Sigmoid colon (tissue), 7 donors: ENCODE measurements around the gene CPNE4. TPM values are rescaled to one million over a fixed set of nuclear protein-coding genes. Genes with fewer than 3 reads are reported as not detected.

Experiments used
- DNase-seq: peaks from one replicate; pipeline ENCODE4 v3.0.0-alpha.2; 2019
- H3K27ac ChIP-seq, 4 donors: fragments of 200-600 bp; sonication (generic); one replicate each; pipeline ENCODE4 v1.5.1; 2016 to 2019; ENCODE audit warnings: mild to moderate bottlenecking in 1 of 4
- H3K27me3 ChIP-seq, 3 donors: fragments of 200-600 bp; sonication (generic); one replicate each; pipeline ENCODE4 v1.5.1; 2019; ENCODE audit warnings: mild to moderate bottlenecking in 1 of 3
- H3K36me3 ChIP-seq, 4 donors: fragments of 200-600 bp; sonication (generic); one replicate each; pipeline ENCODE4 v1.5.1; 2016 to 2019
- H3K4me1 ChIP-seq, 4 donors: fragments of 200-600 bp; sonication (generic); one replicate each; pipeline ENCODE4 v1.5.1; 2017 to 2019
- H3K4me3 ChIP-seq, 4 donors: fragments of 200-600 bp; sonication (generic); one replicate each; pipeline ENCODE4 v1.5.1; 2017 to 2019; ENCODE audit warnings: mild to moderate bottlenecking in 2 of 4, moderate library complexity in 1 of 4
- H3K9me3 ChIP-seq, 4 donors: fragments of 200-600 bp in 3 of 4; sonication (generic) in 3 of 4; one replicate each; pipeline versions ENCODE4 v1.5.1 to v1.6.1; 2013 to 2019
- EP300 ChIP-seq, 4 donors: sonication (generic); formaldehyde crosslinking; IDR thresholded peaks; one replicate each; pipeline ENCODE4 v1.6.1; 2017; ENCODE audit warnings: antibody characterized with exemption in 4 of 4
- POLR2A ChIP-seq, 2 donors: fragments of 450-650 bp; IDR thresholded peaks; one replicate each; pipeline ENCODE4 v1.6.1; 2016; ENCODE audit warnings: antibody characterized with exemption in 2 of 2, mild to moderate bottlenecking in 2 of 2, moderate library complexity in 2 of 2
- POLR2AphosphoS5 ChIP-seq, 4 donors: sonication (generic); formaldehyde crosslinking; IDR thresholded peaks; one replicate each; pipeline ENCODE4 v1.6.1; 2017; ENCODE audit warnings: antibody characterized with exemption in 4 of 4
- WGBS, 2 donors: extraction: QIAGEN DNeasy Blood & Tissue Kit; methylation state at CpG; one replicate each; pipeline ENCODE4 v1.1.7; 2013; 5-methylcytosine and 5-hydroxymethylcytosine counted together
- intact Hi-C: fragments of 100-400 bp; cut with DNase I; formaldehyde crosslinking; loops from one replicate; pipeline ENCODE4 v1.15.1; 2023
- polyA plus RNA-seq, 3 donors: library from polyadenylated mRNA; stranded (reverse); fragments of 200-250 nt; gene quantifications; one replicate each; pipeline ENCODE4 v1.2.3, GENCODE V29; 2013
- total RNA-seq, 4 donors: library from RNA; depleted of rRNA; stranded (reverse); fragments of >200 nt; gene quantifications; one replicate each; pipeline ENCODE4 v1.1.0, GENCODE V29; 2016
- TF ChIP-seq, protein P1 (sequence below), 4 experiments: fragments of 450-650 bp in 3 of 4; fragments of 200-600 bp in 1 of 4; IDR thresholded peaks; one replicate each; pipeline ENCODE4 v1.5.1; 2016 to 2019; ENCODE audit warnings: antibody characterized with exemption in 4 of 4, mild to moderate bottlenecking in 3 of 4, moderate library complexity in 2 of 4
- donor health status: healthy with polysubstance abuse.
- donor health status: Bipolar disorder and iron deficiency.
- donor health status: healthy.

Gene CPNE4
- total and polyA plus RNA-seq, 7 donors = 0.23 to 1.1 (median 0.54) TPM; not detected in 2

DNA sequence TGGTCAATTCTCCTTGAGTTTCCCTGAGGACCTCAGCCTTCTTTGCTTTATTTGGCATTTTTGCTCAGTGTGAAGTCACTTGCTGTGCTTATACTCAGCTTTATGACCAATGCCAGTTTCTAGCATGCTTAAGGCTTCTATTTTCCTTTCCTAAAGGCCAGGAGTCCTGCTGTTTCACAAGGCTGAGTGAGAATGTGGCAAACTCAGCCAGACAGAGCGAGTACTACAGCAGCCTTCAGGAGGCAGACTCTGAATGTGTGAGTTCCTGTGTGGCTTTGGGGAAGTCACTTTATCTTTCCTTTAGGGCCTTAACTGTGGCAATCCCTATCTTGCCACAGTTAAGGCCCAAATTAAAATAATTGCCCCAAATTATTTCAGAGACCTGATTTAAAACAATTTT, 318.8 kb downstream of the CPNE4 start:
- no peak for DNase-seq
- H3K4me1 ChIP-seq = no peaks in the 10 kb centered on the region
- no peaks in the 10 kb centered on the region for H3K27me3 ChIP-seq
- no peaks in the 10 kb centered on the region for H3K9me3 ChIP-seq
- WGBS, 2 donors = 54 to 59% methylated on average over 1 of the region's 1 CpG
- no peak overlapping the region for H3K27ac ChIP-seq
- no peaks in the 10 kb centered on the region for H3K36me3 ChIP-seq
- TF ChIP-seq, protein P1, sequence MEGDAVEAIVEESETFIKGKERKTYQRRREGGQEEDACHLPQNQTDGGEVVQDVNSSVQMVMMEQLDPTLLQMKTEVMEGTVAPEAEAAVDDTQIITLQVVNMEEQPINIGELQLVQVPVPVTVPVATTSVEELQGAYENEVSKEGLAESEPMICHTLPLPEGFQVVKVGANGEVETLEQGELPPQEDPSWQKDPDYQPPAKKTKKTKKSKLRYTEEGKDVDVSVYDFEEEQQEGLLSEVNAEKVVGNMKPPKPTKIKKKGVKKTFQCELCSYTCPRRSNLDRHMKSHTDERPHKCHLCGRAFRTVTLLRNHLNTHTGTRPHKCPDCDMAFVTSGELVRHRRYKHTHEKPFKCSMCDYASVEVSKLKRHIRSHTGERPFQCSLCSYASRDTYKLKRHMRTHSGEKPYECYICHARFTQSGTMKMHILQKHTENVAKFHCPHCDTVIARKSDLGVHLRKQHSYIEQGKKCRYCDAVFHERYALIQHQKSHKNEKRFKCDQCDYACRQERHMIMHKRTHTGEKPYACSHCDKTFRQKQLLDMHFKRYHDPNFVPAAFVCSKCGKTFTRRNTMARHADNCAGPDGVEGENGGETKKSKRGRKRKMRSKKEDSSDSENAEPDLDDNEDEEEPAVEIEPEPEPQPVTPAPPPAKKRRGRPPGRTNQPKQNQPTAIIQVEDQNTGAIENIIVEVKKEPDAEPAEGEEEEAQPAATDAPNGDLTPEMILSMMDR (IDR thresholded peaks at IDR 0.05) = no peak
- TF ChIP-seq POLR2A (IDR thresholded peaks at IDR 0.05) (no peak), EP300 (IDR thresholded peaks at IDR 0.05) (no peak), POLR2AphosphoS5 (IDR thresholded peaks at IDR 0.05) (no peak)
- intact Hi-C loops = no loop called here
- no peak overlapping the region for H3K4me3 ChIP-seq

GRCh38 chr3:131714585-131715220, 320.1 kb downstream of the CPNE4 start:
- Histone ChIP-seq H3K27me3 (no peaks in the 10 kb centered on the region), H3K4me1 (no peaks in the 10 kb centered on the region), H3K4me3 (no peak overlapping the region), H3K9me3 (no peaks in the 10 kb centered on the region), H3K36me3 (no peaks in the 10 kb centered on the region), H3K27ac (no peak overlapping the region)
- no peak for DNase-seq
- 84 to 93% methylated on average over 1 of the region's 1 CpG for WGBS, 2 donors
- TF ChIP-seq POLR2A (IDR thresholded peaks at IDR 0.05) = no peak
- TF ChIP-seq EP300 (IDR thresholded peaks at IDR 0.05) = no peak
- TF ChIP-seq, protein P1 (IDR thresholded peaks at IDR 0.05) = no peak
- TF ChIP-seq POLR2AphosphoS5 (IDR thresholded peaks at IDR 0.05) = no peak
- intact Hi-C loops = no loop called here

GRCh38 chr3:131713416-131714123, 321.2 kb downstream of the CPNE4 start:
- Histone ChIP-seq H3K9me3 (no peaks in the 10 kb centered on the region), H3K27ac (no peak overlapping the region), H3K4me3 (no peak overlapping the region), H3K36me3 (no peaks in the 10 kb centered on the region), H3K4me1 (no peaks in the 10 kb centered on the region), H3K27me3 (no peaks in the 10 kb centered on the region)
- DNase-seq = no peak
- WGBS, 2 donors = 33 to 64% methylated on average over 3 of the region's 3 CpGs
- no peak for TF ChIP-seq EP300 (IDR thresholded peaks at IDR 0.05)
- TF ChIP-seq POLR2A (IDR thresholded peaks at IDR 0.05) = no peak
- TF ChIP-seq, protein P1 (IDR thresholded peaks at IDR 0.05) = no peak
- no peak for TF ChIP-seq POLR2AphosphoS5 (IDR thresholded peaks at IDR 0.05)
- intact Hi-C loops = no loop called here

DNA sequence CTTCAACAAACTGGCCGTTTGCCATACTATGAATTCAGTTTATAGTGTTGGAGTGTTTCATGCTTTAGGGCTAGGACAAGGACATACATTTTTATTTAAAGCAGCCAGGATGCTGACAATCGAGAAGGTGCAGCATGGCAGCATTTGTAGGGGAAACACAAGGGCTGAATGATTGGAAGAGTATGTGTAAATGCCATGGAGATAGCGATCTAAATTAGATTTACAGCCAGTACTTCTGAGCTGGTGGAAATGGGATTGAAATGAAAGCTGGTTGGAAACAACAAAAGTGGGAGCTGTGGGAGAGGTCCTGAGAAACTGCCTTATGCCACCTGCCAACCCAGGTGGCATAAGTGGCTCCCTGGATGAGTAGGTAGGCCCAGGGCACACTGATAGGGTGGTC, 322.2 kb downstream of the CPNE4 start:
- Histone ChIP-seq H3K36me3 (no peaks in the 10 kb centered on the region), H3K4me3 (no peak overlapping the region), H3K9me3 (no peaks in the 10 kb centered on the region), H3K27ac (no peak overlapping the region), H3K27me3 (no peaks in the 10 kb centered on the region), H3K4me1 (no peaks in the 10 kb centered on the region)
- TF ChIP-seq POLR2A (IDR thresholded peaks at IDR 0.05) (no peak), POLR2AphosphoS5 (IDR thresholded peaks at IDR 0.05) (no peak), EP300 (IDR thresholded peaks at IDR 0.05) (no peak)
- TF ChIP-seq, protein P1 (IDR thresholded peaks at IDR 0.05) = no peak
- intact Hi-C loops = no loop called here
- WGBS, 2 donors = 60 to 70% methylated on average over 3 of the region's 3 CpGs
- no peak for DNase-seq
